DMS153 treated with DMSO at 0.1 percent for 48 hours (cell line): ENCODE results near the gene PLCG1.

Experiments
- DNase-seq: peaks from one replicate; lab custom pipeline; 2025; ENCODE audit not compliant: unreplicated experiment; lab: John Stamatoyannopoulos, UW

PLCG1 gene

DNA sequence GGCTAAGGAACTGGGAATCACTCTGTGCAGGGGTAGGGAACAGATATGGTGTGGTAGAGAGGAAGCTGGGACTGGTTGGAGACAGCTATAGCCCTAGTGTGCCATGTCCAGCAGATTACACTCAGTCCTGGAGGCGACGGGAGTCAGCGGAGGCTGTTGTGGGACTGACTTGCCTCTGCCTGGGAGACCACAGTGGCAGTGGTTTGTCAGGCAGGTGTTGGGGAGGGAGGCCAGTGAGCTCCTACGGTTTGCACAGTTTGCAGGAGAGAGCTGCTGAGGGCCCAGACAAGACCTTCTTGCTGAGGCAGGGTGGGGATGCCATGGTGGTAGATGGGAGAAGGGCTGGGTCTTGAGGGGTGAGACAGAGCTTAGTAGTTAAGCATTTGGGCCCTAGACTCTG is 4.9 kb downstream of the PLCG1 start:
- DNase-seq = no peak

DNA sequence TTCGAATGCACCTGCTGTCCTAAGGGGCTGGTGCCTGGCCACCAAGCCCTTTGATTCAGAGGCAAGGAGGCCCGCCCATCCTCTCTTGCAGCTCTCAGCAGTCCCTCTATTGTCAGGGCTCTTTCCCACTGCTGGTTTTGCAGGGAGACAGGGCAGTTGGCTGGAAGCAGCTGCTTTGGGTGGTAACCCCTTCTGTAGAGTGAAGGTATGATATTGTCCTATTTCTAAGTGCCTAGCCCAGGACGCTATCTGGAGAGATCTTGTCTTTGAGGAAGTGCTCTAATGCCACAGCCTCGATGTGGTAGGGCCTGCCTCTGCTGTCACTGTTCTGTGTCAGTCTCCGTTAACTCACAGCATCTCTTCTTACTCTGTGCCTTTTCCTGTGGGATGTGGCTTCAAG is 5.6 kb downstream of the PLCG1 start:
- DNase-seq = no peak

DNA sequence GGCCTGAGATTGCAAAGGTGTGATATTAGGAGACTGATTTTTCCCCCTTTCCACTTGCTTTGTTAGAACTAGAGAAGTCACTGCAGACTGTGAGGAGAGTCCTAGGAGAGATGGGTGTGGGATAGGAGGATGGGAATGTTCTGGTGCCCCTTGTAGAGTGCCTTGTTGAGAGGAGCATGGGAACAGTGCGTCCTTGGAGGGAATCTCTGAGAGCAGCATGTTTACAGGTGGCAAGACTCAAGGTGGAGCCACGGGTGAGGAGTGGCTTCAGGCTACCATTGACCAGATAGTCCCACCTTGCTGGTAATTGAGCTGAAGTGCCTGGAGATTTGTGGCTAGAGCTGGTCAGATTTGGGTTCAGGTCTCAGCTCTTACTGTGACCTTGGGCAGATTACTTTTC is 6.0 kb downstream of the PLCG1 start:
- no peak for DNase-seq

DNA sequence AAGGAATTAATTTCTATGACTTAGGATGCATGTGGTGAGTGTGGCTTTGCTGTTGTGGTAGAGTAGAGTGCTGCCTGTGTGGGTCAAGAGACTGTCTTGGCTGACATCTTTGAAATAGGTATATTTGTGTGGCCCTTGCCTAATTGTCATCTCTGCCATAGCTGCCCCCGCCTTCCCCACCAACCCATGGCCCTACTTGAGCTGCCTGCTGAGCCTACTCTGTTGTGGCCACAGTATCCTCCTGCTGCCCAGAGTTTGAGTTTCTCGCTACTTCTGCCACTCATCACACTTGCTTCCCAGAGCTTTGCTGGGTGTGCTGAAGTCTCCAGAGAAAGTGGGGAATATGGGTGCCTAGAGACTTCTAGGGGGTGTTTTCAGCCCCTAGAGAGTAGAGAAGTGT is 8.0 kb downstream of the PLCG1 start:
- DNase-seq = no peak

DNA sequence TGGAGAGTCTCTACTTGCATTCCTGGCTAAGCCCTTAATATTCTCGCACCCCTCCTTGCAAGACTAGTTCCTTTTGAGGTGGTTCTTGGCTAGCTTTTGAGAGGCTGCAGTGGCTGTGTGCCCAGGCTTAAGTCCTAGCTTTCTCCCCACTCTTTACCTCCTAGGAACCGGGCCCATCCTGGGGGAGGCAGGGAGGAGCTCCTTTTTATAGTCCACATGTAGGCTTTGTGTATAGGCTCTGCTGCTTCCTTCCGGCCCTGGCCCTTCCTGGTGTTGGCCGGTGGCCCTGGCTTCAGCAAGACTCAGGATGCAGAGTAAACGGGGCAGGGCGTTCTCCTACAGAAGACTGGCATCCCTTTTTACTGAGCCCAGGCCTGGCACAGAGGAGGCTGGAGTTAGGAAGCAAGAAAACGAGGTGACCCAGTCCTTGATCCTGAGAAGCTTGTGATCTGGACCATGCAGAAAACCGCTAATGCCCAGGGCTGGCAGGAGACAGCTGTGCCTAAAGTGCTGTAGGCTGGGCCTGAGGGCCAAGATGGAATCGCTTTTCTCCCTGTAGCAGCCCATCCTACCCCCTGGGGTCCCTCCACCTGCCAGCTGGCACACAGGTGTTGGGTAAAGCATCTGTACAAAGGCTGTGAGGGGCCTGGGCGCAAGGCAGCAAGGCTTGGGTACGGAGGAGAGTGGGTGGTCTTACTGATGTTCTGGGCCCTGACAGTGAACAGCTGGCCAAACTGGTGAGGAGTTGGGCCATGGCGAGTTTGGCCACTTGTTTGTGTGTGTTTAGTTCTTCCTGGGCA is 8.7 kb downstream of the PLCG1 start:
- no peak for DNase-seq

DNA sequence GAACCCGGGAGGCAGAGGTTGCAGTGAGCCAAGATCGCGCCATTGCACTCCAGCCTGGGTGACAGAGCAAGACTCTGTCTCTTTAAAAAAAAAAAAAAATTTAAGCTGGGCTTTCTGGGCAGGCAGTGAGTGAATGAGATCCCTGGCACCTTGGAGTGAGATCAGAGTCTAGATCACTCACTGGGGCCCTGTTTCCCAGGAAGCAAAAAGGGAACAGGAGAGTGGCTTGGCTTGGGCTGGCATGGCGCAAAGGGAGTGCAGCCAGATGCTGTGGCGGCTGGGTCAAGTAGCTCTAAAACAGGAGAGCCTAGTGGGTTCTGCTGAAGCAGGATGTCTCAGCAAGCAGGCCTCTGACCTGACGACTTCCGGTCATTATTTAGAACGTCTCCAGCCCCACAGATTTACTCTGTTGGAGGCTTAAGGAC is 10.4 kb downstream of the PLCG1 start:
- no peak for DNase-seq

DNA sequence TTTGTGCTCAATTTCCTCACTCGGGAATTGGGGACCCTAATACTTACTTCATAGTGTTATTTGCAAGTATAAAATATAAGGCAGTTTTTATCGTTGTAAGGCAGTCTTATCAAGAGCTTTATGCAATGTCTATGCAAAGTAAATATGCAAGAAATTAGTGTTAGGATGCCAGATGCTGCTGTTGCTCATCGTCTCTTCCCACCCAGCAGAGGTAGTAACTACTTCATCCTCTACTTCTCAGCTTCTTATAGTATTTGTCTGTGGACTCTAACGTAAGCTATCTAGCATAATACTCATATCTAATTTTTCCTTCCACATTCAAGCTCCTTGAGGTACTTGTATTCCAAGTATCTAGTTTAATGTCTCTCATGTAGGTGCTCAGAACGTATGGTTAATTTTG is 11.6 kb downstream of the PLCG1 start:
- no peak for DNase-seq

DNA sequence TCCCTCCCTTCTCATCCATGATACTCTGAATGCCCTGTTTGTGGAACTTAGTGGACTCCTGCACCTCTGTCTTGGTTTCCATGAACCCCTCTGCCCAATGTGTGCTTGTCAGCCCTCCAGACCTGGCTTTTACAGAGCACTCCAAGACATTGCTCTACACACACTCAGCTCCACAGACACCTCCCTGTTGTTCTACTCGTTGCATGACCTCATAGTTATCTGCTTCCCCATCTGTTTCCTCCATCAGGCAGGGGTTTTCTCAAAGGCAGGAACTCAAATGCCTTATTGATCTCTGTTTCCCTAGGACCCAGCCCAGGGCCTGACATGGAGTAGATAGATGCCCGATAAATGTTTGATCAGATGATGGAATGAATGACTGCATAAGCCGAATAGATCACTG is 13.3 kb downstream of the PLCG1 start:
- DNase-seq = no peak

DNA sequence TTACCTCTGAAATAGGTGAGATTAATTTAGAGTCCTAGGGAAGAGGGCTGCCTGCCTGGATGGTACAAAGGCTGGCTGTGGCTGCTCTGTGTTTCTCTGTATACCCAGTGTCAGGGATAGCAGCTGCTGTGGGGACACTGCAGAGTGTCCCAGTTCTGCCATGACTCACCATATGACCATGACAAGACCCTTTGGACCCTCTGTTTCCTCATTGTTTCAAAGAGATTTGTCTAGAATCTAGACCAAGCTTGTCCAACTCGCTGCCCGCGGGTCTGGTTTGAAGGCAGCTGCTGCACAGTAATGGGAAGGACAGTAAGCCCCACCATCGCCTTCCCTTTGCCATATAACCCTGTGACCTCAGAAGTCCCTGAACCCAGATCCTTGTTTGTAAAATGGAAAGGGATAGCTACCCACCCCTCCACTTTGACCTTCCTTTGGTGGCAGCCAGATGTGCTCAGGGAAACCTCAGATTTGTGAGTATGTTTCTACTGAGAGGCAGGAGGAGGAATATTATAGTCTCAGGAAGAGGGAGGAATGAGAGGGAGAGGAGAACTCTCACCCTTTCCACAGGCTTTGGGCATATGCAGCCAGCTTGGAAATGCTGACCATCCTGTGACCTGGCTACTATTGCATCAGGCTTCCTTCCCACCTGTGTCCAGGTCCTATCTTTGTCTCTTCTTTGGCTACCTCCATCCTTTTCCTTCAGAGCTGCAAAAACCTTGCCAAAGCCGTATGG is 14.0 kb downstream of the PLCG1 start:
- DNase-seq = no peak

DNA sequence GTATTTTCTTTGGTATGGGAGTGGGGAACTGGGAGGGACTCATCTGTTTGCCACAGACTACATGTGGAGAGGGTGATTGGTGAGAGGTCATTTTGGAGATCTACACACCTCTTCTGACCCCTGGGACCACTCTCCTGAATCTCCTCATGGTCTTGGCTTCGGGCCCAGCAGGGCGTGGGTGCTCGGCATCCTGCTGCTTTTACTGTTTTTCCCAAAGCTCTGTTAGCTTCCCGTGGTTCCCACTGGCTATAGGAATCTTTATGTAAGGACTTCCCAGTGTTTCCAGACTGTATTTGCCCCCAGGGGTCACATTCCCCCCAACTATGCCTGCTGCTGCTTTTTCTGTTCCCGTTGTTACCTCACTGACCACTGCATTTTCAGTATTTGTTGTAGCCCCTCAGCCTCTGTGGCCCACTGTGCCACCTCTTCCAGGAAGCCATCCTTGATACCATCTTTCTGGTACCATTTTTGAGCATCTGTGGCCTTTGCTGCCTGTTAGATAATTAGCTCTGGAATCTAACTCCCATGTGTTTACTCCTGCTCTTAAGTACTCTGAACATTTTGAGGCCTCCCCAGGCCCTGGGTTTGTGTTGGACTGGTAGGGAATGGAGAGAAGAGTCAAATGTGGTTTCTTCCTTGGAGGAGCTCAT is 14.9 kb downstream of the PLCG1 start:
- DNase-seq = no peak

DNA sequence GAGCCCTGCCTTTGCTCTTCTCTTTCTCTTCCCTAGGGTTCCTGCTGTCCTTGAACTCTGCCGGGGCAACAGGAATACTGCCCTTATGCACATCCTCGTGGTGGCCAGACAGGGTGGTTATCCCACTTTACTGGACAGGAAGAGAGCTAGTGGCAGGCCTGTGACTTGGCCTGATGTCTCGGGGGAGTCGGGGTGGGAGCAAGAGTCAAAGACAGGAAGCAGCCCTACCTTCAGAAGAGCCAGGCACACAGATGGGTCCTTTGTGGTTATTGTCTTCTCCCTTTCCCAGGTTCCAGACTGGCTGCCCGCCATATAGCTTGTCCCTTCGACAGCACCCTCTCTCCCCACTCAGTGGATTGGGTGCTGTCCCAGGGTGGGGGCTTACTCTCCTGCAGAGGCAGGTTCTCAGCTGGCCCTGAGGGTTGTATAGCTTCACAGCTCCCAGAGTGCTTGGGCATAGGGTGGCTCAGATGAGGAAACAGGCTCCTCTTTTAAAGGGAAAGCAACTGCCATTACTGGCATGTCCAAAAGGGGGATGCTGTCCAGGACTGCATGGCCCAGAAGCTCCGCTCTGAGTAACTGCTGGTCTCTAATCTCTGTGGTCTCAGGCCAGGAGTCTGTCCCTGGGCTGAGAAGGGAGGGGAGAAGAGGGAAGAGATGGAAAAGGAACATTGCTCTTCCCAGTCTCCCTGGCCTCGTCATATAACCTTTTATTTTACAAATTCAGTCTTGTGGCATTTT is 17.3 kb downstream of the PLCG1 start:
- DNase-seq = no peak

DNA sequence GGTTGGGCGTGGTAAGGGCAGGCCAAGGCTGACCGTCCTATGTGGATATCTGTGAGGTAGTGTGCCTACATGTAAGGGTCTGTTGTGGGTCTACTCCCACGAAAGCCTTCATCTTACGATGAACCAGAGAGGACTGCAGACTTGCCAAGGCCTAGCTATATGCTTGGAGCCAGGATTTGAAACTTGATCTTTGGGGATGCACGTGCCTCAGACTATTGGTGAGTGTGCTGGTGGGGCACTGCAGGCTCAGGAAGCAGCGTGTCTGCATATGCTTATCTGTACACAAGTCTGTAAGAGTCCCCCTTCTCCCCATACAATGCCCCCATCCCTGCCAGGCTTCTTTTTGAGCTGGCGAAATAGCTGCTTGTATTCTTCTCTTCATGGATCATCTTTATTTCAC is 17.9 kb downstream of the PLCG1 start:
- no peak for DNase-seq

DNA sequence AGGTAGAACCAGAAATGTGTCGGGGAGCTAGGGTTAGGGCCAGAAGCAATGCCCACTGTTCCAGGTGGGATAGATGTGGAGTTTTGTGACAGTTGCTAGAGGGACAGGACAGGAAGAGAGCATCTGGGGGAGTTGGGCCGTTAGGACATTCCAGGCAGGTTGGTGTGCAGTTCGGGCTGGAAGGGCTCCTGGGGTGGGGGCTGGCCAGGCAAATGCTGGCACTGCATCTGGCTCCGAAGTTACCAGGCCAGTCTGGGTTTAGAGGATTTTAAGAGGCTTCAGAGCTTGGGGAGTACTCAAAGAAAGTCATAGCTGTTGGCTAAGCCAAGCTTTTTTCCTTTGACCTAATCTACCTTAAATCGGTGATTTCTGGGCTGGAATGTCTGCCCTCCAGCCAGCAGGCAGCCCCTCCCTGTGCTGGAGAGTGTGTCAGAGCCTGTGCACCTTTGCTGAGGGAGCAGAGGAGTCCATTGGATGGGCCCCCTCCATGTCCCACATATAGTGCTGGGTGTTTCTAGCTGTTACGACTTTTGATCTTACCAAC is 20.8 kb downstream of the PLCG1 start:
- no peak for DNase-seq

DNA sequence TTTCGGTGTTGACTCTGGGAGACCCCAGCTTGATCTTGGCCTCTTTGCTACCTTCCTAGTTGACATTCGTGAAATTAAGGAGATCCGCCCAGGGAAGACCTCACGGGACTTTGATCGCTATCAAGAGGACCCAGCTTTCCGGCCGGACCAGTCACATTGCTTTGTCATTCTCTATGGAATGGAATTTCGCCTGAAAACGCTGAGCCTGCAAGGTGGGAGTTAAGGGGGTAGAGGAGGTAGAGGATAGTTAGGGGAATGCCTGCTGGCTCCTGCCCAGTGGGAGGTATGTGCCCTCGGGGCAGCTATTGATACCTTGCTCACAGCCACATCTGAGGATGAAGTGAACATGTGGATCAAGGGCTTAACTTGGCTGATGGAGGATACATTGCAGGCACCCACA is 22.2 kb downstream of the PLCG1 start:
- no peak for DNase-seq

DNA sequence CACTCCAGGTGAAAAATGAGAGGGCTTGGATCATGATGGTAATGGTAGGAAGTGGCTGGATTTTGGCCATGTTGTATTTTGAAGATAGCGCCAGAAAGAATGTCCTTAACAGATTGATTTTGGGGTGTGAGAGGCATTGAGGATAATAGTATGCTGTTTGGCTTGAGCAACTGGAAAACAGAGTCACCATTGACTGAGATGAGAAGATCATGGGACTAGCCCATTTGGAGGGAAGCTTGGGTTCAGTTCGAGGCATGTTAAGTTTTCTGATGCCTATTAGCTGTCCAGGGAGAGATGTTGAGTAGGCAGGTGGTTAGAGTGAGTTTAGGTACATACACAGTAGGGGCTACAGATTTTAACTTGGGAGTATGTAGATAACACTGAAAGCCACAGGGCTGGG is 23.3 kb downstream of the PLCG1 start:
- no peak for DNase-seq

DNA sequence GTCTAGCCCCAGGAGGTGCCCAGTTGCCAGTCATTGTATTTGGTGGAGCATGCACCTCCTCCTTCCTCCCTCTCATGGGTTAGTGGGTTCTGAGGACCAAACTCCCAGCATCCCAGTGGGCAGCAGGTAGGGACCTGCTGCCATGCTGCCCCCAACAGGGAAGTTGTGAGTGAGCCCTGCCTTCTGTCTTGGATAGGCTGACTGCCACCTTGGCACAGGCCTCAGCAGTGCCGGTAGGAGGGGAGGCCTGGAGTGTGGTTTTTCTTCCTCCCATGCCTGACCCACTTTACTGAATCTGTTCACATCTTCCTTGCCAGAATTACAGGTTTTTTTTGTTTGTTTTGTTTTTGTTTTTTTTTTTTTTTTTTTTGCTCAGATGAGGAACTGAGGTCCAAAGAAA is 24.5 kb downstream of the PLCG1 start:
- DNase-seq = no peak

DNA sequence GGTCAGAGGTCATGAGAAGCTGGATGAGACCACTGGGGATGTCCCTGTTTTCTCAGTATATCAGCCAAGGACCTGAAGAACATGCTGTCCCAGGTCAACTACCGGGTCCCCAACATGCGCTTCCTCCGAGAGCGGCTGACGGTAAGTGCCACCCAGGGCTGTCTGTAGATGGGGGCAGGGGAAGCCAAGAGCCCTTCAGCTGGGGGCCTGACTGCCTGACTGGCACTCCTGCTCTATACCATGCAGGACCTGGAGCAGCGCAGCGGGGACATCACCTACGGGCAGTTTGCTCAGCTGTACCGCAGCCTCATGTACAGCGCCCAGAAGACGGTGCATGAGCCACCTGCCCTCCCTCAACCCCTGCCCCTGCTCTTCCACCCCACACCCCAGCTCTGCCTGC is 25.1 kb downstream of the PLCG1 start:
- DNase-seq = no peak

DNA sequence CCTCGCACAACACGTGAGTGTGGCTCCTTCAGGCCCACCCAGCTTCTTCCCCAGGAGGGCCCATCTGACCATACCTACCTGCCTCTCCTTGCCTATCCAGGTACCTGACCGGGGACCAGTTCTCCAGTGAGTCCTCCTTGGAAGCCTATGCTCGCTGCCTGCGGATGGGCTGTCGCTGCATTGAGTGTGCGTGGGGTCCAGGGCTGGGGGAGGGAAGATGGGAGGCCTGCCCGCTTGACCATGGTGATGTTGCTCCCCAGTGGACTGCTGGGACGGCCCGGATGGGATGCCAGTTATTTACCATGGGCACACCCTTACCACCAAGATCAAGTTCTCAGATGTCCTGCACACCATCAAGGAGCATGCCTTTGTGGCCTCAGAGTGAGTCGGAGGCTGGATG is 26.5 kb downstream of the PLCG1 start:
- no peak for DNase-seq

DNA sequence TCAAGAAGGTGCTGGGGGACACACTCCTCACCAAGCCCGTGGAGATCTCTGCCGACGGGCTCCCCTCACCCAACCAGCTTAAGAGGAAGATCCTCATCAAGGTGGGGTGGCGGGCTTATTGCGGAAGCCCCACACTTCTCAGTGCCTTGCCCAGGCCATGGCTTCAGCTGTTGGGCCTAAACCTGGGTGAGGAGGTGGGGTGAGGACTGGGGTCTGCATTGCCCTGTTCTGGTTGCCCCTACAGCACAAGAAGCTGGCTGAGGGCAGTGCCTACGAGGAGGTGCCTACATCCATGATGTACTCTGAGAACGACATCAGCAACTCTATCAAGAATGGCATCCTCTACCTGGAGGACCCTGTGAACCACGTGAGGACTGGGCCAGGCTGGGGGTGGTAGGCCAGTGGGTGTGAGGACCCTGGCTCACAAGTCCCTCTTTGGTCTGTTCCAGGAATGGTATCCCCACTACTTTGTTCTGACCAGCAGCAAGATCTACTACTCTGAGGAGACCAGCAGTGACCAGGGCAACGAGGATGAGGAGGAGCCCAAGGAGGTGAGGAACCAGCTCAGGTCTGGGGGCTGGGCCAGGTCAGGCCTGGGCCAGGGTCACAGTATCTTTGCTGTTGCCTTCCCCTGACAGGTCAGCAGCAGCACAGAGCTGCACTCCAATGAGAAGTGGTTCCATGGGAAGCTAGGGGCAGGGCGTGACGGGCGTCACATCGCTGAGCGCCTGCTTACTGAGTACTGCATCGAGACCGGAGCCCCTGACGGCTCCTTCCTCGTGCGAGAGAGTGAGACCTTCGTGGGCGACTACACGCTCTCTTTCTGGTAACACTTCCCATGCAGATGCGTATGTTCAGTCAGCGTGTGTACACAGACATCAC is 27.9 kb downstream of the PLCG1 start:
- no peak for DNase-seq
